Stimulated activated naive CD4-positive, alpha-beta T cell treated with Interleukin-2 at 50 U/mL for 16 hours (primary cell): ENCODE results near the gene MYDGF.
A peak's percentile ranks its signal among the peaks of the same experiment; 100 is the strongest.

Experiments used
- DNase-seq: peaks from one replicate; lab custom pipeline; 2025; lab: John Stamatoyannopoulos, UW

MYDGF gene

DNA sequence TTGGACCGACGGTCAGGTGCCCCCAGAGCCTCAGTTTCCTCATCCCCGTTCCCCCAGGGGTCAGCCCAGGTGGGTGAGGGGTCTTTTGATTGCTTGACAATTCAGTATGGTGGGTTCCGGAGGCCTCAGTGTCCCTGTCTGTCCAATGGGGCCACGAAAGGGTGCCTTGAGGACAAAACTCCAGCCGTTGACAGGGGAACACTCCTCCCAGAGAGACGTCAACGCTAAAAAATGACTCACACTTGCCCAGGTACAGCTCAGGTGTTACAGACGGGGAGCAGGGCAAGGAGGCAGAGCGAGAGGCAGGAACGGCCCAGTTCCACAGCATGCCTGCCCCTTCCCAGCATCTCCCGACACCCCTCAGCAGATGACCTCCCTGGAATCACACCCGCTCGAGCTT is 29.0 kb downstream of the MYDGF start:
- no peak for DNase-seq

- no peak for DNase-seq
These were observed 29.7 kb downstream of the MYDGF start for GRCh38 chr19:4640247-4641000.

DNA sequence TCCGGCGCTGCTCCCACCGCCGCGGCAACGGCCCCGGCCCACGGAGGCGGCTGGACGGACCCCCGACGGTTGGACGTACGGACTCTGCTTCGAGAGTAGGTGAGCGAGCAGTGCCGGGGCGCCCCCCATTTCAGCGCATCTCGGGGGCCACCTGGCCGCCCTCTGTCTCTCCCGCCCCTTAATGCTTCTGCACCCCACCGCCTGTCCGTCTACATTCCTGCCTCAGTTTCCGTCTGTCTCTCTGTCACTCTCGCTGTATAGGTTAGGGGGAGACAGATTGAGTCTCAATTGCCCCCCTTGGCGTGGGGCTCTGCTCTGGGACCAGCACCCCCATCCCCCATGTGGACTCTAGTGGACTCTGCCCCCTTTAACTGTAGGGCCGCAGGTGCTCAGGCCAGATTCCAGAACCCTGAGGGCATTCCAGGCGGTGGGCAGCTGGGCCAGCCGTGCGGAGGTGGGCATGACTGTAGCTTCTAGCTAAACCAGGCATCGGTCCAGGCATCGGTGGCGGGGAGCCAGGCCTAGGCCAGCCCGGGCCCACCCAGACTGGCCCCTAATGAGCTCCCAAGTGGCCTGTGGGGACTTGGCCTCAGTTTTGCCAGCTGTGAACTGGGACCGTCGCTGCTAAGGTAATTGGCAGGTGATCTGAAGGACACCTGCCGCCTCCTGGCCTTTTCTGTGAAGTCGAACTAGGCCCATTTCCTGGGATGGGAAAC is 30.5 kb downstream of the MYDGF start:
- DNase-seq = no peak

DNA sequence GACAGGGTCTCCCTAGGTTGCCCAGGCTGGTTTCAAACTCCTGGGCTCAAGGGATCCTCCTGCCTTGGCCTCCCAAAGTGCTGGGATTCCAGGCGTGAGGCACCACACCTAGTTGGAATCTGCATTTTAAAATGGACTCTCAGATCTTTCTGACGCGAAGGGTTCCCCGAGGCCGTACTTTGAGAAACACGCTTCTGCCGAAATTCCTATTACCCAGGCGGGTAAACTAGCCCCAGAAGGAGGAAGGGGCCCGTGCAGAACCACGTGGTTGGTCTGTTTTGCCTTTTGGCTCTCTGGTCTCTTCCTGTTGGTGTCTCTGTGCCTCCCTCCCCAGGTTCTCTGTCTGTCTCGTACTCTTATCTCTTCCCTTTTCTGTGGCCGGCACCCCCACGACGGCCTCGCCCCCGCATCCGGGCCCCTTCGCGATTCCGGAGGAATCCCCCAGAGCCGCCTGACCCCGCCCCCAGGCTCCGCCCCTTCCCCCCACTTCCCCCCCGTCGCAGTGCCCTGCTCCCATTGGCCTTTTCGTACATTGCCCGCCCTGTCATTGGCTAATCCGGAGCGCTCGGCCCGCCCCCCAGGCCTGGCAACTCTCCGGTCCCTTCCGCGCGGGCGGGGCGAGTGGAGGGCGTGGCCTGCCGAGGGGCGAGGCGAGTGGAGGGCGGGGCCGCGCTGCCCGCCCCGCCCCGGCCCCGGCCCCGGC is 31.2 kb downstream of the MYDGF start, which contains the start of gene TNFAIP8L1:
TSS of gene TNFAIP8L1 (plus strand) at position 689 of the 703 bp plus-strand sequence. CDS start 12,354 bp downstream, outside the sequence.
- DNase-seq = peak; percentile 99

DNA sequence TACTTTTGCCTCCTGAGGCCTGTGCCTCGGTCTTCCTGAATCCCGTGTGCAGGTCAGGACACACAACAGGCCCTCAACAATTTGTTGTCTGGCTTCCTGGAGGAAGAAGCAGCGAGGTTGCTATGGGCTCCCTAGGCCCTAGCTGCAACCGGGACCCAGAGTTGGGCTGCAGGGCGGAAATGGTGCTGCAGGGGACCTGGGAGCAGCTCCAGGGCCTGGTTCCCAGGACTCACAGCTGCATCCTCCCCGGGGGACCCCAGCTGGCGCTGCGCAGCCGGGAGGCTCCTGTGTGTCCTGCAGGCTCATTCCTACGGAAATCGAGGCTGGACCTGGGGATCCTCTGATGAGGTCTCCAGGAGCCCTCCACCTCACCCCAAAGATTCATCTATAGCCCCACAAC is 31.8 kb downstream of the MYDGF start:
- no peak for DNase-seq

DNA sequence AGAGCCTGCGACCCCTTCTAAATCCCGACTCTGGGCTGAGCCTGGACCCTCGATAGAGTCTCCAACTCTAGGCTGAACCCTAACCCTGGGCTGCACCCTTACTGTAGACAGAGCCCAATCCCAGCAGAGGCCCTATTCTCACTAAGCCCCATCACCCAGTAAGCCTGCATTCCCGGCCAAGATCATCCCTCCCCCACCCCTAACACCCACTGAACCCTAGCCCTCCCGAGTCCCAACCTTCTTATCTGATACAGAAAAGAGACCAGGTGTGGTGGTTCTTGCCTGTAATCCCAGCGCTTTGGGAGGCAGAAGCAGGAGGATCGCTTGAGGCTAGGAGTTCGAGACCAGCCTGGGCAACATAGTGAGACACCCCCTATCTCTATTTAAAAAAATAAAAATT is 33.4 kb downstream of the MYDGF start:
- DNase-seq = no peak

DNA sequence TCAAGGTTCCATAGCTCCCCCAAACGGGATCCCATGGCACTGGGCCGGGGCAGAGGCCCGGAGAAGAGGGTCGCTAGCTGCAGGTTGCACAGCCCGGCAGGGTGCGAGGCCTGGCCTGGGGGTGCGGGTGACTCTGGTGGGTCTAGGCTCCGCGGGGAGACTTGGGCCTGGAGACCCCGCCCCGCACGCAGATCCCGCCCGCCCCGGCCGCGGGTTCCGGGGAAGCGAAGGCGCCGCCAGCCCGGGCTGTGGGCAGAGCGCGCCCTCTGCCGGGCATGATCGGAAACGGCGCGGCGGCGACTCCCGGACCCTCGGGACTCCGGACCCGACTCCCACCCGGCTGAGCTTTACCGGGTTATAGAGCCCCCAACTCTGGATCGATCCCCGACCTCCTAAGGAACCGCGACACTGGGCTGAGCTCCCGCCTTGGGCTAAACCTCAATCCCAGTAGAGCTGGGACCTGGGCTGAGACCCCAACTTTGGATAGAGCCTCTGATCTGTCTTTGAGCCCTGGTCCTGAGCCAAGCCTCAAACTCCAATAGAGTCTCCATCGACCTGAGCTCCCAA is 33.9 kb downstream of the MYDGF start:
- peak; percentile 66 for DNase-seq

GRCh38 chr19:4635754-4636116 is 34.4 kb downstream of the MYDGF start:
- no peak for DNase-seq

- DNase-seq = peak; percentile 11
These were observed 36.8 kb downstream of the MYDGF start for GRCh38 chr19:4633140-4633967.

DNA sequence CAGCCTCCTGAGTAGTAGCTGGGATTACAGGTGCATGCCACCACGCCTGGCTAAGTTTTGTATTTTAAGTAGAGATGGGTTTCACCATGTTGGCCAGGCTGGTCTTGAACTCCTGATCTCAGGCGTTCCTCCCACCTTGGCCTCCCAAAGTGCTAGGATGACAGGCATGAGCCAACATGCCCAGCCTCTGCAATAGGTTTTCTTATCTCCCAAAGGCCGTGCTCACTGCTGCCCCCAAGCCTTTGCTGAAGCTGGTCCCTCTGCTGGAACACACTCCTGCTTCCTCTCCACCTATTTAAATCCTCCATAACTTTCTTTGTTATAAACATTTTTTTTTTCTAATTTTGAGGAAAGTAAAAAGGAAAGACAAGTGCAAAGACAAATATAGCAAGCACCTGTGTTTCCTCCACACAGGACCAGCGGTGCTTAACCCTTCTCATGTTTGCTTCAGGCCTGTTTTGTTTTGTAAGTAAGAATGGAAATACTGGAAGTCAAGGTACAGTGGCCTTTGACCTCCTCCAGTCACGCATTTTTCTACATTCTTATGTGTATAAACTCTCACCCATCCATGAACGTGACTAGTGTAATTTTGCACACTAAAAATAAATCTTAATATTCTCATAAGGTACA is 45.3 kb downstream of the MYDGF start:
- DNase-seq = no peak

- no peak for DNase-seq
These were observed 45.8 kb downstream of the MYDGF start for GRCh38 chr19:4624301-4624700.

DNA sequence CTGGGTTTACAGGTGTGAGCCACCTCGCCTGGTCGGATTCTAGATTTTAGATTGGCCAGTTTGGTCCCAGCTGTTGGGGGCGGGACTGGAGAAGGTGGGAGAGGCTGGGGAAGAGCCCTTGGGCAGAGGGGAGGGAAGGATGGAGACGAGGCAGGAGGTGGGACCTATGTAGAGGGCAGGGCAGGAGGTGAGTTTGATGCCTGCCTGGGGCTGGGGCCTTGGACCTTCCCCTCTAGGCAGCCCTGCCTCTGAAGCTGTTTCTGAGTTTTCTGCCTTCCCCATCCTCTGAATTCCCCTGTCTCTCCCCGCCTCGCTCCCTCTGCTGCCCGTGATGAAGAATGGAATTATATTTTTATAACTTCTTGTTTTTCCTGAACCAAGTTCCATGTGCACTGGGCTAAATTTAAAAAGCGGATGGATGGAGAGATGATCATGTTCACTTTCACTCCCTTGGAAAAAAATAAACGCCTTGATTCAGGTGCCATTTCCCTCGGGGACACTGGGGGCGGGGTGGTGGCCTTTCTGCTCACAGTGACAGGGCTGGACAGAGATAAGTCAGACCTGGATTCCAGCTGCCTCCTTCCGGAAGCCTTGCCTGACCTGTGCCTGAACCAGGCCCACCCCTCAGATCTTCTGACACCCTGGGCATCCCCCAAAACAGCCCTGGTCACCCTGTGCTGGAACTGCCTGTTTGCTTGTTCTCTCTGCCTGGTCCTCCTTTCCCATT is 47.3 kb downstream of the MYDGF start:
- no peak for DNase-seq

- no peak for DNase-seq
These were observed 49.5 kb downstream of the MYDGF start for GRCh38 chr19:4620675-4621074.

GRCh38 chr19:4619668-4620294 is 50.4 kb downstream of the MYDGF start:
- no peak for DNase-seq

- no peak for DNase-seq
These were observed 52.1 kb downstream of the MYDGF start for GRCh38 chr19:4618019-4618418.

DNA sequence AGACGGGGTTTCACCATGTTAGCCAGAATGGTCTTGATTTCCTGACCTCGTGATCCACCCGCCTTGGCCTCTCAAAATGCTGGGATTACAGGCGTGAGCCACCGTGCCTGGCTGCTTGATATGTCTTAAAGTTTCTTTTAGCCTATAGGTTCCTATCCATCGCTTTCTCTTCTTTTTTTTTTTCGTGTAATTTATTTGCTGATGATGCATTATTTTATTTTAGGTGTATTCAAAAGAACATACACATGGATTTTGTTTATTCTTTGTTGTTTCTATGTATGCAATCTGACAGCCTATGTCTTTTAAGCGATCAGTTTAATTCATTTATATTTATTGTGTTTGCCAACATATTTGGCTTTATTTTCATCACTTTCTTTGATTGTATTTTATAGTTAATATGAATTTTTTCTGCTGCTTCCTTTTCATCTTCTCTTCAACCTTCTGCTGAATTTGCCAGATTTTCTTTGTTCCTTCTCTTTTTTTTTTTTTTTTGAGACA is 56.8 kb downstream of the MYDGF start:
- DNase-seq = no peak

- no peak for DNase-seq
These were observed 60.1 kb downstream of the MYDGF start for GRCh38 chr19:4609878-4610511.
